GM12878 (cell line): ENCODE results near the gene MTMR4. TPM values are rescaled to one million over a fixed set of nuclear protein-coding genes. Genes with fewer than 3 reads are reported as not detected.

ENCODE experiments used
- BHLHE40 ChIP-seq, 2 experiments: fragments of 450-650 bp in 1 of 2; IDR thresholded peaks; 2 replicates each; pipeline ENCODE4 v1.6.1; 2011 to 2017; ENCODE audit warnings: low read depth in 2 of 2, borderline replicate concordance in 1 of 2, improper control_type of control experiment in 1 of 2, low read length in 1 of 2, mild to moderate bottlenecking in 1 of 2
- CEBPB ChIP-seq, 2 experiments: fragments of 150-350 bp in 1 of 2; IDR thresholded peaks; 2 replicates each; pipeline ENCODE4 v1.6.1; 2012 to 2014; ENCODE audit warnings: low read depth in 2 of 2, low read length in 2 of 2, borderline replicate concordance in 1 of 2, inconsistent platforms in 1 of 2
- CHD1 ChIP-seq: IDR thresholded peaks from 2 replicates; pipeline ENCODE4 v1.6.1; 2012; ENCODE audit warnings: low read depth, low read length, improper control_type of control experiment
- CHD4 ChIP-seq: fragments of 200-600 bp; sonication (generic); IDR thresholded peaks from 2 replicates; pipeline ENCODE4 v1.6.1; 2016; ENCODE audit warnings: mild to moderate bottlenecking
- CREB1 ChIP-seq: IDR thresholded peaks from 2 replicates; pipeline ENCODE4 v1.6.1; 2012; ENCODE audit warnings: low read depth, mild to moderate bottlenecking, inconsistent platforms
- FOS ChIP-seq: IDR thresholded peaks from 3 replicates; pipeline ENCODE4 v1.6.1; 2011; ENCODE audit warnings: borderline replicate concordance; ENCODE audit not compliant: insufficient read length; ENCODE audit errors: extremely low read depth
- IRF5 ChIP-seq: fragments of 450-650 bp; IDR thresholded peaks from 2 replicates; pipeline ENCODE4 v1.6.1; 2017; ENCODE audit warnings: borderline replicate concordance
- KDM1A ChIP-seq: fragments of 200-600 bp; sonication (generic); IDR thresholded peaks from 2 replicates; pipeline ENCODE4 v1.6.1; 2016; ENCODE audit warnings: borderline replicate concordance
- LARP7 ChIP-seq: fragments of 450-650 bp; IDR thresholded peaks from 2 replicates; pipeline ENCODE4 v1.6.1; 2017; ENCODE audit warnings: mild to moderate bottlenecking
- MEF2A ChIP-seq: IDR thresholded peaks from 2 replicates; pipeline ENCODE4 v1.6.1; 2011; ENCODE audit warnings: low read depth, mild to moderate bottlenecking, low read length, moderate library complexity; ENCODE audit not compliant: insufficient read depth
- MLLT1 ChIP-seq: fragments of 450-650 bp; IDR thresholded peaks from 2 replicates; pipeline ENCODE4 v1.6.1; 2016; ENCODE audit warnings: mild to moderate bottlenecking
- NR2C2 ChIP-seq: IDR thresholded peaks from 2 replicates; pipeline ENCODE4 v1.6.1; 2011; ENCODE audit warnings: borderline replicate concordance, low read depth; ENCODE audit not compliant: control insufficient read depth, insufficient read length
- NRF1 ChIP-seq: conservative IDR thresholded peaks from 2 replicates; pipeline ENCODE4 v1.6.1; 2011; ENCODE audit warnings: mild to moderate bottlenecking, low read depth, low read length, improper control_type of control experiment
- PBX3 ChIP-seq: IDR thresholded peaks from 2 replicates; pipeline ENCODE4 v1.6.1; 2011; ENCODE audit warnings: mild to moderate bottlenecking, low read depth, low read length, moderate library complexity; ENCODE audit not compliant: insufficient replicate concordance
- RAD21 ChIP-seq: IDR thresholded peaks from 2 replicates; pipeline ENCODE4 v1.6.1; 2011; ENCODE audit warnings: mild to moderate bottlenecking, low read depth, low read length, moderate library complexity; ENCODE audit not compliant: insufficient read depth
- TCF7 ChIP-seq: IDR thresholded peaks from 2 replicates; pipeline ENCODE4 v1.6.1; 2014; ENCODE audit warnings: antibody characterized with exemption, borderline replicate concordance
- ZNF384 ChIP-seq: IDR thresholded peaks from 2 replicates; pipeline ENCODE4 v1.6.1; 2012; ENCODE audit warnings: low read depth, mild to moderate bottlenecking, low read length, improper control_type of control experiment, borderline replicate concordance
- ZSCAN29 ChIP-seq: fragments of 450-650 bp; IDR thresholded peaks from 2 replicates; pipeline ENCODE4 v1.6.1; 2017; ENCODE audit warnings: mild to moderate bottlenecking, moderate library complexity
- polyA plus RNA-seq, 11 experiments: library from polyadenylated mRNA; depleted of rRNA in 4 of 11; unstranded in 6 of 11; stranded (reverse) in 5 of 11; fragments of >200 nt; fragmentation: Nextera tagmentation in 4 of 11; fragmentation: Illumina TruSeq in 1 of 11; extraction: Ambion mirVana in 4 of 11; extraction: Trizol in 1 of 11; gene quantifications; 1 replicate in 1 of 11; 2 replicates in 10 of 11; pipeline versions ENCODE4 v1.2.1 to v1.2.3, GENCODE V29; 2011 to 2016; ENCODE audit warnings: inconsistent platforms in 2 of 11, missing spikeins in 2 of 11, low read depth in 1 of 11
- total RNA-seq, 4 experiments: library from RNA; depleted of rRNA in 3 of 4; stranded (reverse); fragments of >200 nt in 3 of 4; fragmentation: Illumina TruSeq in 1 of 4; extraction: Trizol in 1 of 4; gene quantifications; 2 replicates each; pipeline versions ENCODE4 v1.2.1 to v1.2.3, GENCODE V29; 2013 to 2021
- TF ChIP-seq, protein P1 (sequence below): fragments of 450-650 bp; IDR thresholded peaks from 2 replicates; pipeline ENCODE4 v1.6.1; 2017; ENCODE audit warnings: antibody characterized with exemption, mild to moderate bottlenecking, moderate library complexity
- TF ChIP-seq, protein P2 (sequence below): IDR thresholded peaks from 2 replicates; pipeline ENCODE4 v1.6.1; 2011; ENCODE audit warnings: low read depth, low read length, improper control_type of control experiment, borderline replicate concordance

MTMR4 gene
- total and polyA plus RNA-seq, 10 of the 15 experiments (the other 5 are each of a cell fraction or from before 2014, with no cell fraction given) = 12.8 to 127 (median 53.2) TPM

DNA sequence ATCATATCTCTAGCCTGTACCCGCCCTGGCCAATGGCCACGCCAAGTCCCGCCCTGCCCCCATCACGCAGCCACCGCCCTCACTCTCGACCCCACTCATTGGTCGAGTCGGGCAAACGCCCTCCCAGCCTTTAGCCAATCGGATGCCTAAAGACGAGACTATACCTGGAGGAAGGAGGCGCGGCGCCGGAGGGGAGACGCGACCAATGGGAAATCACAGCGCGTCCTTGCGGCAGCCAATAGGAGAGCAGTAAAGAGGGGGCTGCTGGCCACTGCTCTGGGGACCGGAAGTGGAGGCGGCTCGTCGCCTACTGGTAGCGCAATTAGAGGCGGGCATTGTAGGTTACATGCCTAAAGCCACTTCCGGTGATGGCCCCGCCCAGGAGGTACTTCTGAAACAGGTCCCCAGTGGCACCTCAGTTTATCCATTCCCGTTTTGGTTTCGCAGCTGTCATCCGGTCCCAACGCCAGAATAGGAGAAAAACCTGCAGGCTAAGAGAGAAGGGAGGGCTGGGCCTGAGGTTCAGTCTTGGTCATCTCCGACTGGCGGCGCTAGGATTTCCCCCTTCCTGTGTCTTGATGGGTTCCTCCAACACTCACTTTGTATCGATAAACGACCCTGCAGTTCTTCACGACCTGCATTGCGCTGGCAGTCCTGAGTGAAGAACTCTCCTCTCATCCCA, 3.6 kb upstream of the MTMR4 start (continued):
- TF ChIP-seq ZSCAN29 = no peak
- TF ChIP-seq KDM1A = no peak
- no peak for TF ChIP-seq NRF1
- peak; percentile 21 for TF ChIP-seq PBX3
- TF ChIP-seq, protein P1, sequence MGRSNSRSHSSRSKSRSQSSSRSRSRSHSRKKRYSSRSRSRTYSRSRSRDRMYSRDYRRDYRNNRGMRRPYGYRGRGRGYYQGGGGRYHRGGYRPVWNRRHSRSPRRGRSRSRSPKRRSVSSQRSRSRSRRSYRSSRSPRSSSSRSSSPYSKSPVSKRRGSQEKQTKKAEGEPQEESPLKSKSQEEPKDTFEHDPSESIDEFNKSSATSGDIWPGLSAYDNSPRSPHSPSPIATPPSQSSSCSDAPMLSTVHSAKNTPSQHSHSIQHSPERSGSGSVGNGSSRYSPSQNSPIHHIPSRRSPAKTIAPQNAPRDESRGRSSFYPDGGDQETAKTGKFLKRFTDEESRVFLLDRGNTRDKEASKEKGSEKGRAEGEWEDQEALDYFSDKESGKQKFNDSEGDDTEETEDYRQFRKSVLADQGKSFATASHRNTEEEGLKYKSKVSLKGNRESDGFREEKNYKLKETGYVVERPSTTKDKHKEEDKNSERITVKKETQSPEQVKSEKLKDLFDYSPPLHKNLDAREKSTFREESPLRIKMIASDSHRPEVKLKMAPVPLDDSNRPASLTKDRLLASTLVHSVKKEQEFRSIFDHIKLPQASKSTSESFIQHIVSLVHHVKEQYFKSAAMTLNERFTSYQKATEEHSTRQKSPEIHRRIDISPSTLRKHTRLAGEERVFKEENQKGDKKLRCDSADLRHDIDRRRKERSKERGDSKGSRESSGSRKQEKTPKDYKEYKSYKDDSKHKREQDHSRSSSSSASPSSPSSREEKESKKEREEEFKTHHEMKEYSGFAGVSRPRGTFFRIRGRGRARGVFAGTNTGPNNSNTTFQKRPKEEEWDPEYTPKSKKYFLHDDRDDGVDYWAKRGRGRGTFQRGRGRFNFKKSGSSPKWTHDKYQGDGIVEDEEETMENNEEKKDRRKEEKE = no peak
- TF ChIP-seq LARP7 = 0 out of 2 replicates have a peak, but pooled peaks have one; percentile 34
- no peak for TF ChIP-seq MEF2A
- TF ChIP-seq RAD21 = no peak
- no peak; a peak in 1 of 4 replicates for TF ChIP-seq BHLHE40 (IDR thresholded peaks at IDR 0.05; ENCODE audit: borderline replicate concordance in 1 of 2, low read depth in 2 of 2, low read length in 1 of 2)
- peak; percentile 80 for TF ChIP-seq FOS
- TF ChIP-seq MLLT1 = 0 out of 2 replicates have a peak, but pooled peaks have one; percentile 32
- no peak for TF ChIP-seq TCF7
- no peak for TF ChIP-seq IRF5
- TF ChIP-seq ZNF384 = no peak
- TF ChIP-seq NR2C2 = no peak
- no peak for TF ChIP-seq CEBPB (IDR thresholded peaks at IDR 0.05; ENCODE audit: borderline replicate concordance in 1 of 2, low read depth in 2 of 2, low read length in 2 of 2)
- TF ChIP-seq CHD4 = no peak
- TF ChIP-seq, protein P2, sequence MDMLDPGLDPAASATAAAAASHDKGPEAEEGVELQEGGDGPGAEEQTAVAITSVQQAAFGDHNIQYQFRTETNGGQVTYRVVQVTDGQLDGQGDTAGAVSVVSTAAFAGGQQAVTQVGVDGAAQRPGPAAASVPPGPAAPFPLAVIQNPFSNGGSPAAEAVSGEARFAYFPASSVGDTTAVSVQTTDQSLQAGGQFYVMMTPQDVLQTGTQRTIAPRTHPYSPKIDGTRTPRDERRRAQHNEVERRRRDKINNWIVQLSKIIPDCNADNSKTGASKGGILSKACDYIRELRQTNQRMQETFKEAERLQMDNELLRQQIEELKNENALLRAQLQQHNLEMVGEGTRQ = no peak
- peak; percentile 95 for TF ChIP-seq CREB1
- TF ChIP-seq CHD1 = 0 out of 2 replicates have a peak, but pooled peaks have one; percentile 12
